Stimulated activated CD8-positive, alpha-beta memory T cell treated with anti-CD3 and anti-CD28 coated beads, Interleukin-12 subunit alpha, Interleukin-12 subunit beta, amount 100 ng/mL, for 24 hours (primary cell): ENCODE measurements around the gene RIN3.

Experiments
- DNase-seq: peaks from one replicate; pipeline ENCODE4 v3.0.0-alpha.2; 2020; ENCODE audit errors: extremely low read depth

Gene RIN3

GRCh38 chr14:92597906-92598905 is 84.6 kb downstream of the RIN3 start:
- no peak for DNase-seq

DNA sequence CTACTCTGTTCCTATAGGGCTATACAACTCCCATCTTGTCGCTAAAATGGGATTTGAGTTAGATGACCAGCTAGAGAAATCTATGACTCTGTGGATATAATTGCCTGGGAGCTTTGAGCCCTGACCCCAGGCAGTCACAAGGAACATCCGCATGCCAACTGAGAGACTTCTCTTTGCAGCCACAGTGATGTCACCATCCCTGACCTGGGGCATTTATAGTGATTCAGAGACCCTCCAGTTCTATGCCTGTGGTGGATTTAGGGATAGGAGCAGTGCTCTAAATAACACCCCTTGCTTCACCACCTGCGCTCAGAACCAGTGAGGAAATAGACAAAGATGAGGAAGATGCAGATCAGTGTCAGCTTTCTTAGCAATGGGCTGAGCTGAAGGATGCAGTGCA is 86.2 kb downstream of the RIN3 start:
- DNase-seq = no peak

- DNase-seq = no peak
Observed at GRCh38 chr14:92600318-92601053, 86.9 kb downstream of the RIN3 start.

DNA sequence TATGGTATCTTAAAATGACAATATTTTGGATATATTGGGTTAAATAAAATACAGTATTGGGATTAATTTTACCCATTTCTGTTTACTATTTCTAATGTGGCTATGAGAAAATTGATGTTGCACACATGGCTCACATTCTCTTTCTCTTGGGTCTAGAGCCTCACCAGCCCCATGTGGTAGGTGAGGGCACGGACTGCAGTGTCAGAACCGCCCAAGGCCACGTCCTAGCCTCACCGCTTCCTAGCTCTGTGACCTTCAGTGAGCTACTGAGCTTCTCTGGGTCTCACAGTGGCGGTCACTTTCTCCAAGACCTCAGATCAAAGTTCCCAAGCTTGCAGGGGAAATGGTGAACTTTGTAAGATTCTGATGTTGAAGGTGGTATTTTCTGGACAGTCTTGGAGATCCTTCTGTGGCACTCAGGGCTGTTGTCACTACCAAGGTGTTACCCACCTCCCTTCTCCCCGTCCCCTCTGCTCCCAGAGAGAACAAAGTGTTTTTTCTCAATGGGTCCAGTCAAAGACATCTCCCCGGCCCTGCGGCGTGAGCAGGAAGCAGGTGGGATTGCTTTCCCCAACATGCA is 87.6 kb downstream of the RIN3 start:
- no peak for DNase-seq

- no peak for DNase-seq
Observed at GRCh38 chr14:92601757-92602417, 88.3 kb downstream of the RIN3 start.

- no peak for DNase-seq
Observed at GRCh38 chr14:92603309-92604242, 90.0 kb downstream of the RIN3 start.

- DNase-seq = no peak
Observed at GRCh38 chr14:92605274-92605940, 91.8 kb downstream of the RIN3 start.

GRCh38 chr14:92607251-92607650 is 93.7 kb downstream of the RIN3 start:
- no peak for DNase-seq

- DNase-seq = no peak
Observed at GRCh38 chr14:92607702-92608429, 94.3 kb downstream of the RIN3 start.

GRCh38 chr14:92609955-92610354 is 96.4 kb downstream of the RIN3 start:
- DNase-seq = no peak

DNA sequence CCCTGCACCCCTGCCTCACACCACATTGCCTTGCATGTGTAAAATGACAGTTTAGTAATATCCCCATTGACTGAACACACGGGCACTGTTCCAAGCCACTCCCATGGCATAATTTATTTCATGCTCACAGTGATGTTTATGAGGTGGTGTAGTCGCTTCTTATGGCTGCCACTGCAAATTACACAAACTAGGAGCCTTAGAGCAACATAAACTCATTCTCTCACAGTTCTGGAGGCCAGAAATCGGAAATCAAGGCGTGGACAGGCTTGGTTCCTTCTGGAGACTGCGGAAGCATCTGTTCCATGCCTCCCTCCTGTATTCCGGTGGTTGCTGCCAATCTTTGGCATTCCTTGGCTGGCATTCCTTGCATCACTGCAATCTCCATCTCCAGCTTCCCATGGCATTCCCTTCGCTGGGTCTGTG is 97.3 kb downstream of the RIN3 start:
- DNase-seq = no peak

DNA sequence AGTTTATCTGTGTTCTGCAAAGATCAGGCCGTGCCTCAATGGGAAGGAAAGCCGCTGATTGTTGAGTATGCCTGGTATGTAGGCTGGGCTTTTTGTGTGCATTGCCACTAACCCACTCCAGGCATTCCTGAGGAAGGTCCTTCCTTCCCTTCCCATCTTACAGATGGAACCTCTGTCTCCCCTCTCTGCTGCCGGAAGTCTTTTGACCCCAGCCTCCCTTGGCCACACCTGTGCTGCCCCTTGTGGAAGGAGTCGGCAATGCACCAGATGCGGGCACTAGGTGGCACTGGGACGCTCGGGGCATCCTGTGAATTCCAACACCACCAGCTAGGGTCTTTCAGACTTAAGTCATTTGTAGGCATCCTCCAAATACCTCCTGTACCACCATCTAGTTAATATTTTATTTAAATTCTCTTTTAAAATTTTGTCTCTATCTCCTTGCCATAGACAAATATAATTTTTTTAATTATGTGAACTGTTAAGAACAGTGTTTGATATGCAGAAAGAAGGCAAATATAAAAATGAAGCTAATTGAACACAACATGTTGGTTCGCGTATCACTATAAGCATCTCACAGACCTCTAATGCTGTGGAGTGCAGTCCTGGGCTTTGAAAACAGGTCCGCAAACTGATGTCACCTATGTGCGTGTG is 99.6 kb downstream of the RIN3 start:
- DNase-seq = peak; percentile 43

DNA sequence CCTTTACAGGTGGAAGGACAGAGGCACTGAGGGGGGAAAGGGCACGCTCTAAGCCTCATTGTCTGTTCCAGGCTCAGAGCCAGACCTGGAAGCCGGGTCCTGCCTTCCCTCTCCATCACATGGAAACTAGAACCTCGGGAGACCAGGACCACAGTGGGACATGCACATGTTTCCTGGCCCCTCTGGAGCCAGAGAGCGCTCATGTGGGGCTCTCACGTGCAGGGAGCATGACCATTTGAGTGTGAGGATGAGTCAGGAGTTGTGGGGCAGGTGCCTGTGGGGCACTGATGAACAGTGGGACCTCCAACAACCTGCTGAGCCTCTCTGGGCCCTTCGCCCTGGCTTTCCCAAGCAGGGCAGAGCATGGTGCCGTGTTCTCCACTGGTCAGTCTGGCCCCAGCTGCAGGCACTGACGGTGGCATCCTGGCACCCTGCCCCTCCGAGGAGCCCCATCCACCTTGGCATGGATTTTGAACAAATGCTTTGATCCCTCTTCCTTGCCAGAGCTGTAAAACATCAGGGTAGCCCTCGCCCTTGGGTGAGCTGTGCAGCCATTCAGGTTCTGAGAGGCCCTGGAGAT is 100.2 kb downstream of the RIN3 start:
- no peak for DNase-seq

GRCh38 chr14:92615451-92615850 is 101.9 kb downstream of the RIN3 start:
- peak; percentile 15 for DNase-seq

DNA sequence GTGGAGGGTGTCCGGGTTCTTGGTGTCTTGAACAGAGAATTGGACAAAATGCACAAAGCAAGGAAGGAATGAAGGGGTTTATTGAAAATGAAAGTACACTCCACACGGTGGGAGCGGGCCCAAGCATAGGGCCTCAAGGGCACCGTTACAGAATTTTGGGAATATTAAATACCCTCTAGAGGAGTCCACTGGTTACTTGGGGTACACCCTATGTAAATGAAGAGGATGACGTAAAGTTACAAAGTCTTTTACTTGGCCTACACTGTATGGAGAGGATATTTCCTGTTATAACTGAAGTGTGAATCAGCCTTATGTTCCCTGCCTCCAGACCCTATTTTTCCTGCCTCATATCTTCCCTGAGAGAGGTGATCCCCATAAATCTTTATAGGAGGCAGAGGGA is 102.6 kb downstream of the RIN3 start:
- no peak for DNase-seq

DNA sequence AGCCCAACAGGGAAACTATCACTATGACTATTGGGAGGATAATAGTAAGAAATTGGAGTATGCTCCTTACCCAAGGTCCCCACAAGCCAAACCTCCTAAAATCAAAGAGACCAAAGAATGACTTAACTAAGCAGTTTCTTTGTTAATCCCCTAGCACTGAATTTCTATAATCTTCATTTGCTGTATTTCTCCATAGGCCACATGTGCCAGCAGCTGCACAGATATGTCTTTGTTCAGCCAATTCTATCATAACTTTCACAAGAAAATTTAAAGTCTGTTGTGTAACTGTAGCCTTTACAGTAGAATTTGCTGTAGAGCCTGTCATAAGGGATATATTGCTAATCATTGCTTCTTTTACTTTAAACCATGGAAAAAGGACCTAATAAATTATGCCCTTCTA is 104.0 kb downstream of the RIN3 start:
- DNase-seq = no peak

GRCh38 chr14:92619671-92620456 is 106.3 kb downstream of the RIN3 start:
- DNase-seq = no peak

DNA sequence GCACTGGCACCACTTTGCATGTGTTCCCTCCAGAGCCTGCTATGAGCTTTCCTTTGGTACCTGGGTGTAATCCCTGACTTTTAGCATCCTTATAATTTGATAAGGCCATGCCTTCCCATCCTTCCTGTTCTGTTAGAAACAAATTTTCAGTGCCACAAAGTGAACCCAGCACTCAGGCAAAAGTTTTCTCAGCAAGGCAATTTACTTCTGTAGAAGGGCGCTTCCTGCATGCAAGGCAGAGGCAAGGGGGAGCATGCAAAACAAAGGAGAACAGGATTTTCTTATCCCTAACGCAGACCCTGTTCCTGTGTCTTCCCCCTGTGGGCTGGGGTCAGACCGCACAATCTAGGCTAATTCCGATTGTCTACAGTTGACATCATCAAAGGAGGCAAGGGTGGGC is 108.7 kb downstream of the RIN3 start:
- DNase-seq = no peak
